Measurements from ENCODE around the gene AQP3. TPM values are rescaled to one million over a fixed set of nuclear protein-coding genes. Genes with fewer than 3 reads are reported as not detected.

AQP3 gene
- total and polyA plus RNA-seq, 2 of the 4 experiments (the other 2 are of a cell fraction) = 3.8 to 12.2 TPM

DNA sequence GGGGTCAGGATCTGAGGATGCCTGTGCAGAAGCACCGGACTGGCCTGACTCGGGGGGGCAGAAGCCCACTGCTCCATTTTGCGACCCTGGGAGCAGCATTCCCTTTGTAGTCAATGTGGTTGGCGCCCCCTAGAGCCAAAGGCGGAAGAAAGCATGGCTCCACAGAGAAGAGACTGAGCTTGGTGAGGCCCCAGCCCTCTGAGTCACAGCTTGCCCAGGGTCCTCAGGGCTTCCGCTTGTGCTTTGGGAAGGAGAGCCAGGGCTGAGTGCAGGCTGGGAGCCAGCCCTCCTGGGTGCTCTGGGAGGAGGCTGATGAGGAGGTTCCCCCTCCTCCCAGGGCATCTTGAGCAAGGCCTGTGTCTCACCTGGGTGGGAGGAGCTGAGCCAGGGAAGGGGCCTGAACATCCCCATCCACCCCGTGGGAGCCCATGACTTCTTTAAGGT lies 5.5 kb upstream of the AQP3 start:
- intact Hi-C loops (cut with micrococcal nuclease) = loop anchor here (1.0 to 5.0 kb wide), 3 partner anchors 46 to 166 kb away; no protein-coding TSS in a partner anchor

More for the DNA sequence above, 5.5 kb upstream of the AQP3 start:
- peak overlapping the region; percentile 93 for H2AK9ac ChIP-seq (replicated peaks; ENCODE audit: low read depth, low read length, poor library complexity)
- H3K4ac ChIP-seq (ENCODE audit: low read depth, low read length) = peak overlapping the region; percentile 74
- H3K18ac ChIP-seq (ENCODE audit: low read depth, low read length) = no peak overlapping the region
- H2BK20ac ChIP-seq (ENCODE audit: low read depth, low read length) = peak overlapping the region; percentile 59
- H4K20me1 ChIP-seq (ENCODE audit: insufficient read depth, low read length) = no peaks in the 10 kb centered on the region
- peak overlapping the region; percentile 84 to 90 for H4K8ac ChIP-seq (ENCODE audit: low read depth in 2 of 2, low read length in 2 of 2)
- peak; percentile 84 for DNase-seq
- no peak overlapping the region for H3K4me3 ChIP-seq (ENCODE audit: insufficient read depth, low read depth, low read length)
- H4K5ac ChIP-seq (ENCODE audit: low read depth, low read length) = peak overlapping the region; percentile 35
- peaks cover 3% of the 10 kb centered on the region for H3K4me1 ChIP-seq (ENCODE audit: control insufficient read depth, insufficient read depth, low read length)
- H2AK5ac ChIP-seq (ENCODE audit: low read depth, low read length) = peak overlapping the region; percentile 50
- TF ChIP-seq SMC3 (IDR thresholded peaks at IDR 0.05; ENCODE audit: low read depth, low read length) (peak; percentile 57; the same call in 1 of the 2 replicates), RAD21 (IDR thresholded peaks at IDR 0.05; ENCODE audit: low read length) (peak; percentile 62)
- TF ChIP-seq, protein P1, sequence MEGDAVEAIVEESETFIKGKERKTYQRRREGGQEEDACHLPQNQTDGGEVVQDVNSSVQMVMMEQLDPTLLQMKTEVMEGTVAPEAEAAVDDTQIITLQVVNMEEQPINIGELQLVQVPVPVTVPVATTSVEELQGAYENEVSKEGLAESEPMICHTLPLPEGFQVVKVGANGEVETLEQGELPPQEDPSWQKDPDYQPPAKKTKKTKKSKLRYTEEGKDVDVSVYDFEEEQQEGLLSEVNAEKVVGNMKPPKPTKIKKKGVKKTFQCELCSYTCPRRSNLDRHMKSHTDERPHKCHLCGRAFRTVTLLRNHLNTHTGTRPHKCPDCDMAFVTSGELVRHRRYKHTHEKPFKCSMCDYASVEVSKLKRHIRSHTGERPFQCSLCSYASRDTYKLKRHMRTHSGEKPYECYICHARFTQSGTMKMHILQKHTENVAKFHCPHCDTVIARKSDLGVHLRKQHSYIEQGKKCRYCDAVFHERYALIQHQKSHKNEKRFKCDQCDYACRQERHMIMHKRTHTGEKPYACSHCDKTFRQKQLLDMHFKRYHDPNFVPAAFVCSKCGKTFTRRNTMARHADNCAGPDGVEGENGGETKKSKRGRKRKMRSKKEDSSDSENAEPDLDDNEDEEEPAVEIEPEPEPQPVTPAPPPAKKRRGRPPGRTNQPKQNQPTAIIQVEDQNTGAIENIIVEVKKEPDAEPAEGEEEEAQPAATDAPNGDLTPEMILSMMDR (conservative IDR thresholded peaks at IDR 0.05; ENCODE audit: low read depth, low read length) = peak; percentile 86
- TF ChIP-seq, protein P2, sequence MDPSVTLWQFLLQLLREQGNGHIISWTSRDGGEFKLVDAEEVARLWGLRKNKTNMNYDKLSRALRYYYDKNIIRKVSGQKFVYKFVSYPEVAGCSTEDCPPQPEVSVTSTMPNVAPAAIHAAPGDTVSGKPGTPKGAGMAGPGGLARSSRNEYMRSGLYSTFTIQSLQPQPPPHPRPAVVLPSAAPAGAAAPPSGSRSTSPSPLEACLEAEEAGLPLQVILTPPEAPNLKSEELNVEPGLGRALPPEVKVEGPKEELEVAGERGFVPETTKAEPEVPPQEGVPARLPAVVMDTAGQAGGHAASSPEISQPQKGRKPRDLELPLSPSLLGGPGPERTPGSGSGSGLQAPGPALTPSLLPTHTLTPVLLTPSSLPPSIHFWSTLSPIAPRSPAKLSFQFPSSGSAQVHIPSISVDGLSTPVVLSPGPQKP (IDR thresholded peaks at IDR 0.05; ENCODE audit: borderline replicate concordance, low read depth, low read length) = no peak
- no peak overlapping the region for H3K9ac ChIP-seq (ENCODE audit: low read depth, low read length)
- peak; percentile 97 for ATAC-seq (ENCODE audit: low read depth)
- 10% methylated on average over 2 of the region's 7 CpGs; no CpG with 5 or more reads in 1 of the 2 experiments for WGBS, 2 experiments (ENCODE audit: extremely low coverage in 2 of 2, insufficient read length in 1 of 2)
- no peak overlapping the region for H3K23ac ChIP-seq (ENCODE audit: low read depth, low read length)
- in situ Hi-C loops (cut with MboI; ENCODE audit: low sequenced_read_pairs) (no loop called here), dilution Hi-C loops (cut with HindIII; ENCODE audit: low sequenced_read_pairs, unreplicated experiment) (loop anchor here (25.0 kb wide), 1 partner anchor 166 kb away; the partner anchor contains the start of gene NFX1)
- peak overlapping the region; percentile 71 for H2BK120ac ChIP-seq (ENCODE audit: low read depth, low read length)
- no peaks in the 10 kb centered on the region for H3K27me3 ChIP-seq (ENCODE audit: control insufficient read depth, insufficient read depth, low read length)
- no peaks in the 10 kb centered on the region for H3K36me3 ChIP-seq (ENCODE audit: control insufficient read depth, insufficient read depth, low read length)
- H3K14ac ChIP-seq (replicated peaks; ENCODE audit: low read depth, low read length) = peak overlapping the region; percentile 13
- peak overlapping the region; percentile 80 for H4K91ac ChIP-seq (ENCODE audit: insufficient read depth, low read depth, low read length)
- no peak overlapping the region for H3K4me2 ChIP-seq (ENCODE audit: low read depth, low read length)
- ChIA-PET POLR2A (ENCODE audit: unreplicated experiment) (no interaction called here), CTCF (interaction anchor here (0.6 to 1.7 kb wide), 11 partner anchors 9 to 230 kb away, joined by 3 to 8 read pairs (median 4); no protein-coding TSS in a partner anchor)
- peak overlapping the region; percentile 12 for H2BK5ac ChIP-seq (ENCODE audit: low read depth, low read length, poor library complexity, severe bottlenecking)
- no peak overlapping the region for H3K56ac ChIP-seq (ENCODE audit: extremely low read depth, insufficient read depth, low read length)
- peak overlapping the region; percentile 91 for H2AFZ ChIP-seq (replicated peaks; ENCODE audit: low read length, poor library complexity)
- H2BK15ac ChIP-seq (ENCODE audit: low read depth, low read length) = no peak overlapping the region; the same call in 2 of the 3 replicates
- no peaks in the 10 kb centered on the region for H3K9me3 ChIP-seq (ENCODE audit: control insufficient read depth, insufficient read depth, low read length)
- BruUV-seq (replicated peaks) = no TSS peak
- H3K9me1 ChIP-seq (ENCODE audit: insufficient read depth, low read length) = peaks cover 13% of the 10 kb centered on the region
- H3K79me1 ChIP-seq (ENCODE audit: low read depth in 1 of 2, low read length in 2 of 2) = no peaks in the 10 kb centered on the region
- no peak overlapping the region; the same call in 1 of the 2 replicates for H3K27ac ChIP-seq (ENCODE audit: insufficient read depth, low read length)
